ENCODE data around the gene DUSP7. TPM values are rescaled to one million over a fixed set of nuclear protein-coding genes. Genes with fewer than 3 reads are reported as not detected.

DUSP7 gene
- total and polyA plus RNA-seq, 9 of the 15 experiments (the other 6 are each of a cell fraction or from before 2014, with no cell fraction given): 0.45 to 15.8 (median 8.2) TPM

GRCh38 chr3:52053307-52054304 is 2.8 kb downstream of the DUSP7 start:
- H2AFZ ChIP-seq (ENCODE audit: low read depth, low read length): 0 out of 2 replicates have a peak overlapping the region, but pooled peaks have one; percentile 4
- peaks cover 55% of the 10 kb centered on the region; the same call in 2 of the 3 replicates for H3K36me3 ChIP-seq (ENCODE audit: control insufficient read depth, insufficient read depth, low read length)
- intact Hi-C loops (cut with micrococcal nuclease): loop anchor here (1.0 to 5.0 kb wide), 3 partner anchors 51 to 91 kb away; no protein-coding TSS in a partner anchor
- H3K79me2 ChIP-seq (ENCODE audit: control insufficient read depth, insufficient read depth, low read length): peaks cover 44% of the 10 kb centered on the region
- no peaks in the 10 kb centered on the region for H3K27me3 ChIP-seq (ENCODE audit: control insufficient read depth in 2 of 2, insufficient read depth in 2 of 2, low read length in 2 of 2)
- peak overlapping the region; percentile 35 to 88 for H3K9ac ChIP-seq (ENCODE audit: insufficient read depth in 1 of 2, low read depth in 2 of 2, low read length in 2 of 2)
- peak overlapping the region; percentile 59; the same call in 2 of the 3 replicates for H3K27ac ChIP-seq (ENCODE audit: extremely low read depth, low read depth, low read length)
- in situ Hi-C loops (cut with MboI): no loop called here
- BruUV-seq (replicated peaks): no TSS peak
- FAIRE-seq (no peak), ATAC-seq (peak; percentile 19; the same call in 2 of the 3 replicates), DNase-seq (ENCODE audit: extremely low read depth in 1 of 4, low spot score in 3 of 4) (peak in 2 of 4 experiments; percentile 33 to 52)
- ChIA-PET POLR2A (interaction anchor here (0.6 to 1.7 kb wide), 14 partner anchors 9 to 1401 kb away, joined by 3 to 8 read pairs (median 4); partner anchors contain the start of genes POC1A and RPL29), CTCF (ENCODE audit: low intra/inter-chr PET ratio) (interaction anchor here (1.2 to 2.9 kb wide), 2 partner anchors 52 to 70 kb away, joined by 4 to 7 read pairs; no protein-coding TSS in a partner anchor)
- H3K9me3 ChIP-seq (replicated peaks; ENCODE audit: control insufficient read depth, insufficient read depth, low read depth, low read length): no peaks in the 10 kb centered on the region
- peak overlapping the region; percentile 67 for H3K4me2 ChIP-seq (ENCODE audit: insufficient read depth, low read length)
- H3K4me1 ChIP-seq (replicated peaks in 1 of 2; ENCODE audit: control insufficient read depth in 2 of 2, insufficient read depth in 2 of 2, low read length in 2 of 2): peaks cover 19 to 60% of the 10 kb centered on the region in 2 experiments; a peak in 4 of 5 replicates
- no peaks in the 10 kb centered on the region for H3K9me1 ChIP-seq (ENCODE audit: control insufficient read depth, insufficient read depth, low read length)
- H3K4me3 ChIP-seq: peak overlapping the region; percentile 9
- H4K20me1 ChIP-seq (replicated peaks; ENCODE audit: control insufficient read depth, insufficient read depth, low read length): peaks cover 6% of the 10 kb centered on the region; the same call in 1 of the 2 replicates
- 75% methylated on average over 23 of the region's 31 CpGs for WGBS (ENCODE audit: insufficient coverage, low coverage, missing lambda C conversion rate)
- 0 out of 2 replicates have a peak, but pooled peaks have one; percentile 31 for TF ChIP-seq POLR2G (IDR thresholded peaks at IDR 0.05; ENCODE audit: low read depth, low read length)
- TF ChIP-seq PATZ1 (CRISPR knock-in tag; IDR thresholded peaks at IDR 0.05; ENCODE audit: borderline replicate concordance): no peak
- TF ChIP-seq FOSL1 (tag; conservative IDR thresholded peaks at IDR 0.05): no peak
- TF ChIP-seq BDP1 (IDR thresholded peaks at IDR 0.05; ENCODE audit: insufficient read depth, insufficient read length): no peak
- no peak for TF ChIP-seq ZFP91 (CRISPR knock-in tag; IDR thresholded peaks at IDR 0.05)
- 0 out of 2 replicates have a peak, but pooled peaks have one; percentile 29 for TF ChIP-seq CREM (IDR thresholded peaks at IDR 0.05; ENCODE audit: low read depth)
- TF ChIP-seq, protein P1, sequence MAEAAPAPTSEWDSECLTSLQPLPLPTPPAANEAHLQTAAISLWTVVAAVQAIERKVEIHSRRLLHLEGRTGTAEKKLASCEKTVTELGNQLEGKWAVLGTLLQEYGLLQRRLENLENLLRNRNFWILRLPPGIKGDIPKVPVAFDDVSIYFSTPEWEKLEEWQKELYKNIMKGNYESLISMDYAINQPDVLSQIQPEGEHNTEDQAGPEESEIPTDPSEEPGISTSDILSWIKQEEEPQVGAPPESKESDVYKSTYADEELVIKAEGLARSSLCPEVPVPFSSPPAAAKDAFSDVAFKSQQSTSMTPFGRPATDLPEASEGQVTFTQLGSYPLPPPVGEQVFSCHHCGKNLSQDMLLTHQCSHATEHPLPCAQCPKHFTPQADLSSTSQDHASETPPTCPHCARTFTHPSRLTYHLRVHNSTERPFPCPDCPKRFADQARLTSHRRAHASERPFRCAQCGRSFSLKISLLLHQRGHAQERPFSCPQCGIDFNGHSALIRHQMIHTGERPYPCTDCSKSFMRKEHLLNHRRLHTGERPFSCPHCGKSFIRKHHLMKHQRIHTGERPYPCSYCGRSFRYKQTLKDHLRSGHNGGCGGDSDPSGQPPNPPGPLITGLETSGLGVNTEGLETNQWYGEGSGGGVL (CRISPR knock-in tag; IDR thresholded peaks at IDR 0.05): no peak
- no peak for TF ChIP-seq TAF7 (tag; IDR thresholded peaks at IDR 0.05)
- no peak for TF ChIP-seq CBFA2T3 (IDR thresholded peaks at IDR 0.05)
- no peak for TF ChIP-seq MAZ (CRISPR knock-in tag; conservative IDR thresholded peaks at IDR 0.05 in 1 of 2, IDR thresholded peaks at IDR 0.05 in 1 of 2)
- TF ChIP-seq MAFG (tag; conservative IDR thresholded peaks at IDR 0.05): no peak
- TF ChIP-seq, protein P2, sequence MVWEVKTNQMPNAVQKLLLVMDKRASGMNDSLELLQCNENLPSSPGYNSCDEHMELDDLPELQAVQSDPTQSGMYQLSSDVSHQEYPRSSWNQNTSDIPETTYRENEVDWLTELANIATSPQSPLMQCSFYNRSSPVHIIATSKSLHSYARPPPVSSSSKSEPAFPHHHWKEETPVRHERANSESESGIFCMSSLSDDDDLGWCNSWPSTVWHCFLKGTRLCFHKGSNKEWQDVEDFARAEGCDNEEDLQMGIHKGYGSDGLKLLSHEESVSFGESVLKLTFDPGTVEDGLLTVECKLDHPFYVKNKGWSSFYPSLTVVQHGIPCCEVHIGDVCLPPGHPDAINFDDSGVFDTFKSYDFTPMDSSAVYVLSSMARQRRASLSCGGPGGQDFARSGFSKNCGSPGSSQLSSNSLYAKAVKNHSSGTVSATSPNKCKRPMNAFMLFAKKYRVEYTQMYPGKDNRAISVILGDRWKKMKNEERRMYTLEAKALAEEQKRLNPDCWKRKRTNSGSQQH (CRISPR knock-in tag; IDR thresholded peaks at IDR 0.05): no peak
